ENCODE measurements around the gene CYP26A1.

The CYP26A1 gene

DNA sequence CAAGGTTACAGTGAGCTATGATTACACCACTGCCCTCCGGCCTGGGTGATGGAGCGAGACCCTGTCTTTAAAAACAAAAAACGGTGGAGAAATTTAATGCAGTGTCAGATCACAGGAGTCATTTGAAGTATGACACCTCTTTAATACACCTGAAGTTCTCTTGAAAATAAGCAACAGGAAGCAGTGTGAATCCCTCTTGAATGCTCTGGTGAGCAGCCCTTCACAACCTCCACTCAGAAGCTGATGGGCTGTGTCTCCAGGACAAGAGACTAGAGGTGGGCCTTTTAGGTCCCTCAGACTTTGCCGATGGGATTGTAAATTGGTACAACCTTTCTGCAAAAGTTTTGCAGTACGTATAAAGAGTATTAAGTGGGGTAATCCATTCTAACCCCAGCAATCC is 50.1 kb downstream of the CYP26A1 start:
- no peak for DNase-seq (ENCODE audit: low read depth in 2 of 2)

DNA sequence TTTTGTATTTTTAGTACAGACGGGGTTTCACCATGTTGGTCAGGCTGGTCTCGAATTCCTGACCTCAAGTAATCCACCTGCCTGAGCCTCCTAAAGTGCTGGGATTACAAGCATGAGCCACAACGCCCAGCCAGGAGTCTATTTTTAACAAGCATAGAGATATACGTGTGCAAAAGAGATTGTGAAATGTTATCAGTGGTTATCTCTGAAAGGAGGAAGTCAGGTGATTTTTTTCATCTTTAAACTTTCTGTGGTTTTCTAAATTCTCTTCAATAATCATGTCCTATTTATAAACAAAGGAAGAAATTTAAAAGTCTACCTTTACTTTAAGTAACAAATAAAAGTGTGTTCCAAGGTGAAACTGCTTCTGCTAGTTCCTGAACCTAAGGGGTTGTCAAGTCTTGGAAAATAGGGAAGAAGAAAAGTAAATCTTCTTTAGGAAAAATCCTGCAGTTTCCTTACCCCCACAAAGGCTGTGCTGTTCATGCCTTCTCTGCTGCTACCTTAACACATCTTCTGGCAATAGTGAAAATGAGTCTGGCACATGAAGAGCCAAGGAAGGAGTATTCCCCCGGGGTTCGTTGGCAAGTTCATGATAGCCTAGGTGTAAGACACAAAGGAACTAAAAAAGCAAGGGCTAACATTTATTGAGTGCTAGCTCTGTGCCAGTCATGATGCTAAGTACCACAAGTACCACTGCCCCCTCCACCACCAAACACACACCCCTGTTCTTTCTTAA is 51.1 kb downstream of the CYP26A1 start:
- no peak for DNase-seq (ENCODE audit: low read depth in 2 of 2)

DNA sequence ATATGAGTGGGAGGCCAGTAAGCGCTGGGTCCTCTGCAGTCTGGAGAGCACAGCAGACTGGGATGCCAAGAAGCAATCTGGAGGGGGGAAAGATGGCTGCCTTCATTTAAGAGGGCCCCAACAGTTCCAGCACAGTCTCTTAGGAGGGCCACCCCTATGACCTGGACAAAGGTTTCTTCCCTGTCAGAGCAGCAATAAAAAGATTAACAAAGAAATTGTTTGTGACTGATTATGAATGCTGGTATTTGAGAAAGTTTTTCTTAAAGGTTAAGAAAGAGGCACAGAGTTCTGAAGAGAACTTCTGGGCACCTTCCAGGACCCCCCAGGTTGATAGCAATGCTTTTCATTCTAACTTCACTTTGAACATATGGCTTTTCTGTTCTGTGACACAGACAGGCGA is 52.3 kb downstream of the CYP26A1 start:
- no peak for DNase-seq (ENCODE audit: low read depth in 2 of 2)

DNA sequence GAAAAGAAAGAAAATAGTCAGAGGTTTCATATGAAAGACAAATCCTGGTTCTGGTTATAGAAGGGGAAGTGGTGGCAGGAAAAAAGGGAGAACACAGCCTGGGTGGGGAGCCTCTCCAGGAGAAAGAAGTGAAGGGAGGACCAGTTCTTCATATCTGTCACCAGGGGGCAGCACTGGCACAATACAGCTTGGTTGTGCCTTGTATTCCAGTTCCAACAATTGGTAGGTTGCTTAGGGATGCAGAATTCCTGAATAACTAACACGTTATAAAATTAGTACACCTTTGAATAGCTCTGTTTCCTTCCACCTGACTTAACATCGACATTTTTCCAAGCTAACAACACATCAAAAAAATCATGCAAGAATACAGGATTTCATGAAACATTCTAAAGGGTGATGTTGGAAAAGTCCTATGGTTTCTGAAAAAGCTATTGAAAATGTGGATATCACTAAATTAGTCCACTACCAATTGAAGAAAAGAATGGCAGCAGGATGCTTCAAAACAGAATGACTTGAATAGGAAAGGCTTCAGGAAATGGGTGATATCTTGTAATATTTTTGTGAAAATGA is 52.9 kb downstream of the CYP26A1 start:
- DNase-seq (ENCODE audit: low read depth in 2 of 2): no peak

All from stimulated activated CD8-positive, alpha-beta memory T cell treated with anti-CD3 and anti-CD28 coated beads, Interleukin-7, amount 100 ng/mL, for 4 hours (primary cell).